ENCODE data around the gene TRMT10C.
"Not testable (repeated sequence)": the region's sequence is repeated elsewhere in the genome, so short reads cannot be mapped to it uniquely, and the experiment has no call there.

The TRMT10C gene

GRCh38 chr3:101611023-101611422 is 49.4 kb downstream of the TRMT10C start:
- no peaks in the 10 kb centered on the region for H3K9me2 ChIP-seq (replicated peaks; ENCODE audit: insufficient read depth, low read length)
- no peak overlapping the region for H2AFZ ChIP-seq (ENCODE audit: low read length)
- no peak for DNase-seq
- H4K20me1 ChIP-seq (ENCODE audit: insufficient read depth, low read length), result no peaks in the 10 kb centered on the region
- no peaks in the 10 kb centered on the region for H3K79me2 ChIP-seq (ENCODE audit: low read length)
- no peak overlapping the region for H3K4me3 ChIP-seq (ENCODE audit: low read length)
- H3K27me3 ChIP-seq (replicated peaks; ENCODE audit: insufficient read depth, low read length), result no peaks in the 10 kb centered on the region
- H3K27ac ChIP-seq (ENCODE audit: low read length), result no peak overlapping the region
- H3K9ac ChIP-seq (ENCODE audit: low read length), result no peak overlapping the region
- no peak overlapping the region for H3K4me2 ChIP-seq (ENCODE audit: low read depth, low read length)
- no peak for TF ChIP-seq CTCF (IDR thresholded peaks at IDR 0.05; ENCODE audit: low read length)
- TF ChIP-seq EZH2phosphoT487 (IDR thresholded peaks at IDR 0.05; ENCODE audit: low read length), result no peak
- TF ChIP-seq EZH2 (optimal IDR thresholded peaks at IDR 0.05; ENCODE audit: low read depth, low read length), result no peak
- no peaks in the 10 kb centered on the region for H3F3A ChIP-seq (ENCODE audit: insufficient read depth, low read length)
- H3K36me3 ChIP-seq (replicated peaks; ENCODE audit: insufficient read depth, low read length), result no peaks in the 10 kb centered on the region
- H3K9me3 ChIP-seq (replicated peaks; ENCODE audit: insufficient read depth, low read length), result no peaks in the 10 kb centered on the region
- no peaks in the 10 kb centered on the region for H3K4me1 ChIP-seq (ENCODE audit: low read length)

- H3K9ac ChIP-seq (ENCODE audit: low read length); H2AFZ ChIP-seq (ENCODE audit: low read length): not testable (repeated sequence)
Measured at GRCh38 chr3:101613014-101613413, 51.3 kb downstream of the TRMT10C start.

GRCh38 chr3:101615525-101615924 is 53.9 kb downstream of the TRMT10C start:
- Histone ChIP-seq H3K4me2 (ENCODE audit: low read depth, low read length) (no peak overlapping the region), H3K9ac (ENCODE audit: low read length) (no peak overlapping the region), H3K36me3 (replicated peaks; ENCODE audit: insufficient read depth, low read length) (no peaks in the 10 kb centered on the region), H4K20me1 (ENCODE audit: insufficient read depth, low read length) (no peaks in the 10 kb centered on the region), H3K4me3 (ENCODE audit: low read length) (no peak overlapping the region), H3K9me3 (replicated peaks; ENCODE audit: insufficient read depth, low read length) (no peaks in the 10 kb centered on the region), H3K9me2 (replicated peaks; ENCODE audit: insufficient read depth, low read length) (no peaks in the 10 kb centered on the region), H3K27ac (ENCODE audit: low read length) (no peak overlapping the region), H3K79me2 (ENCODE audit: low read length) (no peaks in the 10 kb centered on the region), H2AFZ (ENCODE audit: low read length) (no peak overlapping the region), H3K27me3 (replicated peaks; ENCODE audit: insufficient read depth, low read length) (no peaks in the 10 kb centered on the region), H3K4me1 (ENCODE audit: low read length) (no peaks in the 10 kb centered on the region), H3F3A (ENCODE audit: insufficient read depth, low read length) (no peaks in the 10 kb centered on the region)
- DNase-seq, result no peak
- TF ChIP-seq EZH2 (optimal IDR thresholded peaks at IDR 0.05; ENCODE audit: low read depth, low read length) (no peak), EZH2phosphoT487 (IDR thresholded peaks at IDR 0.05; ENCODE audit: low read length) (no peak), CTCF (IDR thresholded peaks at IDR 0.05; ENCODE audit: low read length) (no peak)

More at GRCh38 chr3:101613014-101613413, 51.3 kb downstream of the TRMT10C start:
- not testable (repeated sequence) for H3K27ac ChIP-seq (ENCODE audit: low read length); H4K20me1 ChIP-seq (ENCODE audit: insufficient read depth, low read length); H3K4me2 ChIP-seq (ENCODE audit: low read depth, low read length); H3K9me3 ChIP-seq (replicated peaks; ENCODE audit: insufficient read depth, low read length); H3K79me2 ChIP-seq (ENCODE audit: low read length); H3F3A ChIP-seq (ENCODE audit: insufficient read depth, low read length); H3K4me1 ChIP-seq (ENCODE audit: low read length); DNase-seq; H3K9me2 ChIP-seq (replicated peaks; ENCODE audit: insufficient read depth, low read length); H3K36me3 ChIP-seq (replicated peaks; ENCODE audit: insufficient read depth, low read length); H3K4me3 ChIP-seq (ENCODE audit: low read length); H3K27me3 ChIP-seq (replicated peaks; ENCODE audit: insufficient read depth, low read length)
